AG20443 (cell line): ENCODE data around the gene PSMD8.
"Not testable (repeated sequence)": the region's sequence is repeated elsewhere in the genome, so short reads cannot be mapped to it uniquely, and the experiment has no call there.

Source experiments
- DNase-seq: peaks from one replicate; pipeline ENCODE4 v3.0.0; 2012; ENCODE audit warnings: low spot score, mixed read lengths

PSMD8 gene

DNA sequence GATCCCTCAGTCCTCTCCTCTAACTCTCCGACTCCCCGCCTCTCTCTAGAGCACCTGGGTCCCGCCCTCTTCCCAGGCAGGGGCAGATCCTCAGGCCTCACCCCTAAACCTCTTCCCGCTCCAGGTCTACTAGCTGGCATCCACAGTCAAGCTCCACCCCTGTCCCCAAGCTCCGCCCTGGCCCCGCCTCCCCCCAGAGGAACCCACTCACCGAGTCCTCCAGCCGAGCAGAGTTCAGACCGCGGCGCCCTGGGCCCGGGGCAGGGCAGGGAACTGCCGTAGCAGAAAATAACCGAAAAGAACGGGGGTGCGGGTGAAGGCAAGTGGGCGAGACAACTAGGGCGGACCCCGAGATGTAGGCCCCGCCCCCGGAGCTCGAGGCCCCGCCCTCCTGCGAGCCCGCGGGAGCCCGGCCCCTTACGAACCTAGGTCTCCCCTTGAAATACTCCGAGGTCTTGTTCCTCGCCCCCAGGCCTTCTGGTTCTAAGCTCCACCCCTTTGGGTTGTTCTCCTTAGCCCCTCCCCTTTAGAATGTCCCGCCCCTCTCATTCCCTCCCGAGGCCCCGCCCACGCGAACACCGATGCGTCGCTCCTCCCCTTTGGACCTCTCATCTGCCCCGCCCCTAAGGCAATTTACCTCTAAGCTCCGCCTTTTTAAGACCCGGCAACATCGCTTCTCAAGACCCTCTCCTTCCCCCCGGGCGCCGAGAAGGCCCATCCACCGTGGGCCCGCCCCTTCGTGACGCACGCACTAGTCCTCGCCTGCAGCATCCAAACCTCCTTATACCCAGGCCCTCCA is 13.4 kb downstream of the PSMD8 start, which contains the start of gene GGN:
GGN (minus strand) TSS at position 485 of the 799 bp plus-strand sequence. CDS start 773 bp downstream, outside the sequence.
- DNase-seq = peak; percentile 96

DNA sequence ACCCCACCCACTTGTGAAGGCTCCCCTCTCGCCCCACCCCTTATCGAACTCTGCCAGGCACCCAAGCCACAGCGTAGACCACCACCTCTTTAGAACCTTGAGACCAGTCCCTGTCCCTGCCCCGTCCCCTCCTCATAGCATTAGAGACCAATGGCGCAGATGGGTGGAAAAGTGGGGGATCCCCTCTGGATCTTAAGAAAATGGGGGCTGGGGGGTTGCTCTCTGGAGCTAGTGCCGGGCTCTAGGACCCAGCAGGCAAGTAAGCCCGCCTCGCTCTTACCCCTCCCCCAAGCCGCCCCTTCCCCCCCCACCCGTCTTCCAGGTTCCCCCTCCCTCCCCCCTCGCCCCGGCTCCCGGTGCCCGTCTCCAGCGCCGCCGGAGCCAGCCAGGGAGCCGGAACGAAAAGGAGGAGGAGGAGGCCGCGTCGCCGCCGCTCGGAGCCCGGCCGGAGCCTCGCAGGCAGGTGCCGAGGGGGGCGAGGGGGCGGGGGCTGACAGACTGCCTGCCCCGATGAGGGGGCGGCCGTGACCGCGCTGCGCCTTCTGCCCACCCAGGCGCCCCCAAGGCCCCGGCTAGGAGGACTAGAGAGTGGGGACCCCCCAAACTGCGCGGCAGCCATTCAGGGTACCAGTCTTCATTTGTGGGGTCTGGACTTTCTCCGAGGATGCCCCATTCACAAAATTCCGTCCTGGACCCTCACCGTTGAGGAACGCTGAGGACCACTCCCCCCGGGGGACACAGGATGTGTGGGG is 14.2 kb downstream of the PSMD8 start, which contains the start of gene SPRED3:
SPRED3 (plus strand) TSS at position 349 of the 752 bp plus-strand sequence. CDS start 1,606 bp downstream, outside the sequence.
- DNase-seq = peak; percentile 66

DNA sequence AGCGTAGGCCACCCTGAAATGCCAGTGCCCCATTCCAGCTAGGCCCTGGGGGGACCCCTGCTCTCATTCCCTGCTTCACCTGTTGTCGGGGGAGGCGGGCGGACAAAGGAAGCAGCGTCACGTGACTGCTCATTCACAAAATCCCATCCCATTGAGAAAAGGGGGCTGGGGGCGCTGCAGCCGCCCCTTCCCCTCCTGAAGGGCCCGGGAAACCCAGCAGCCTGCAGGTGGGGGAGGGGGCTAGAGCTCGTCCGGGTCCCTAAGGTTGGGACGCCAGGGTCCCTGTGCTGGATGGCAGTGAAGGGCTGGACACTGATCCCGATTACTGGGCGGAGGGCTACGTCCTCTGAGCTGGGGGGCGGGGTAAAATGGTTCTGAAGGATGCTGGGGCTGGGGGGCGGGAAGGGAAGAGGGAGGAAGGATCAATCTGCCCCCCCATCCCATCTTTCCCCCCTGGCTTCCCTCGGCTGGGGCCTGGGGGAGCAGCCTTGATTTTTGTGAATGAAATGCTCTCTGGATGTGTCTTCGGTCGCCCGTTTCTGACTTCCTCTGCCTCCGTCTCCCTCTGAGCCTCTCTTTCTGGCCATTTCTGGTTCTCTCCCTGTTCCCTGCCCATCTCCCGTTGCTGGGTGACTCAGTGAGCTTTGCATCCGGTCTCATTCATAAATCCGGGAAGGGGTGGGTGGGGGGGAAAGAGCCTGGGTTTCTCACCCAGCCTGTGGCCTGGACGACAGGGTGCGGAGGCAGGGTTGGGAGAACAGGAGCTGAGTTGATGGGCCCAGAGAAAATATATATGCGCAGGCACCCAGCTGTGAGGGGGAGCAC is 14.9 kb downstream of the PSMD8 start:
- peak; percentile 79 for DNase-seq

DNA sequence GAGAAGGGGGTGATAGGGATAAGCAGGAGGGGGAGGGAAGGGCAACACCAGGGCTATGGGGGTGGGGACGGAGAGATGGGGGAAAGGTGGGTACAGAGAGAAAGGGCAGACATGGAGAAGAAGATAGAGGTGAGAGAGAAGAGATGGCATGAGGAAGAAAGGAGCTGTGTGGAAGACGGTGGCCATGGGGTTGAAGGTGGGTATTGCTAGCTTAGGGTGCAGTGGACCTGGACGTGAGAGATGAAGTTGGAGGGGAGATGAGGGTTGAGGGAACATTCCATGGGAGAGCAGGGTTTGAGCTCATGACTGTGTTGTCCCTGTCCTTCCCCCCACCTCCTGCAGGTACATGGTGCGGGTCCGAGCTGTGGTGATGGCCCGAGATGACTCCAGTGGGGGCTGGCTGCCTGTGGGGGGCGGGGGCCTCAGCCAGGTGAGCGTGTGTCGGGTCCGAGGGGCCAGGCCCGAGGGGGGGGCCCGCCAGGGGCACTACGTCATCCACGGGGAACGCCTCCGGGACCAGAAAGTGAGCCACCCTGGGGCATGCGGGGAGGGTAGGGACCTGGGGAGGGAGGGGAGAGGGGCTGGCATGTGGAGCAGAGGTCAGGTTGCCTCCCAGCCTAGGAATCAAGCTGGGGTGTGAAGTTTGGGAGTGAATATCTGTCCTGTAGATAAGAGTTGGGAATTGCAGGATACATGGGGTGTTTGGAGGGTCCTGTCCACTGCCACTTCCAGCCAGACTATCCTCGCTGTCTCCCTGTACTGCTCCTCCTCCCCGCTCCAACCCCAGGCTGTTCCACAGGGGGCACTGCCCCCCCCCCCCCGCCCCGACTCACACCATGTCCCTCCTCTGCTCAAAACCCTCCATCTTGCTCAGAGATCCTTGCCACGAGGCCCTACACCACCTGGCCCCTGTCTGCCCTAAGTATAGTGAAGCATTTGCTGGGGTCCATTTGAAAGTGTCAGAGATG is 15.9 kb downstream of the PSMD8 start:
- DNase-seq = no peak

DNA sequence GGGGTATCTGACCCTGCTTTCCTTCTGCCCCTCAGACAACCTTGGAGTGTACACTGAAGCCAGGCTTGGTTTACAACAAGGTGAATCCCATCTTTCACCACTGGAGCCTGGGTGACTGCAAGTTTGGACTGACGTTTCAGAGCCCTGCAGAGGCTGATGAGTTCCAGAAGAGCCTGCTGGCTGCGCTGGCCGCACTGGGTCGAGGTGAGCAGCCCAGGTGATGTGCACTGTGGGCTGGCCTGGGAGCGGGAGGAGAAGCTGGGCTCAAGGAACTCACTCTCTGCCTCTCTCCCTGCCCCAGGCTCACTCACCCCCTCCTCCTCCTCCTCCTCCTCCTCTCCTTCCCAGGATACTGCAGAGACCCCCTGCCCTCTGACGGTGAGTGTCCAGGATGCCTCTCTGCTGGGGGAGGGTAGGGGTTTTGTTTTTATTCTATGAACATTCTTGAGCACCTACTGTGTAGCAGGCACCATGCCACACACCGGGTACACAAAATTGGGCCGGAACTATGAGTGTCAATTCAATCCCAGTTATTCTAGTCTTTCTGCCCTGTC is 17.6 kb downstream of the PSMD8 start:
- DNase-seq = no peak

DNA sequence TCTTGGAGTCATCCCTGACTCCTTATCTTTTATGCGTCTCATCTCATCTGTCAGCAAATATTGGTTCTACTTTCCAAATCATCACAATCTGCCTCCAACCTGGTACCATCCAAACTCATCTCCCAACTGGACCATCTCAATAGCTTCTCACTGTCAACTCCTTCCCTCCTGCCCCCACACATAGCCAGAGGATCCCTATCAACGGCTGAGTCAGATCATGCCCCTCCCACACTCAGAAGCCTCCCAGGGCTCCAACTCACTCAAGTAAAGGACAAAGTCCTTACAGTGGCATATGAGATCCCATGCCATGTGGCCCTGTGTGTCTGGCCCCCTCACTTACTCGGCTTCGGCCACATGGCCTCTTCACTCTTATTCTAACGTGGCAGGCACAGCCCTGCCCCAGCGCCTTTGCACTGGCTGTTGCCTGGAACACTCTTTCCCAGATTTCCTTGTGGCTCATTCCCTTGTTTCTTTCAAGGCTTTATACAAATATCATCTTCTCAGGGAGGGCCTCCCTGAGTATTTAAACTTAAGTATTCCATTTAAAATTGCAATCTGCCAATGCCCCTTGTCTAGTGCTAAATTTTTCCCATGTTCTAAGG is 18.4 kb downstream of the PSMD8 start:
- peak; percentile 76 for DNase-seq

DNA sequence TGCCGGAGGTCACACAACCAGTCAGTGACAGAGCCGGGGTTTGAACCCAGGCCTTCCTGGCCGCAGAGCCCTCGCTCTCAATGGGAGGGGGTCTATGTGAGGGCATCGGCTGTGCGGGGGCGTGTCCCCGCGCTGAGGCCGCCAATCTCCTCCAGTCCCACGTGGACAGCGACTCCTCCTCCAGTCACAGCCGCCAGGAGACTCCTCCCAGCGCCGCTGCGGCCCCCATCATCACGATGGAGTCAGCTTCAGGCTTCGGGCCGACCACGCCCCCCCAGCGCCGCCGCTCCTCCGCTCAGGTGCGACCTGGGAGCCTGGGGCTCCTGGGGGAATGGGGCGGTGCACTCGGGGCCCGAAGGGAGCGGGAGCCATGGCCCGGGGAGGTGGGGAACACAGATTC is 20.1 kb downstream of the PSMD8 start:
- peak; percentile 40 for DNase-seq

DNA sequence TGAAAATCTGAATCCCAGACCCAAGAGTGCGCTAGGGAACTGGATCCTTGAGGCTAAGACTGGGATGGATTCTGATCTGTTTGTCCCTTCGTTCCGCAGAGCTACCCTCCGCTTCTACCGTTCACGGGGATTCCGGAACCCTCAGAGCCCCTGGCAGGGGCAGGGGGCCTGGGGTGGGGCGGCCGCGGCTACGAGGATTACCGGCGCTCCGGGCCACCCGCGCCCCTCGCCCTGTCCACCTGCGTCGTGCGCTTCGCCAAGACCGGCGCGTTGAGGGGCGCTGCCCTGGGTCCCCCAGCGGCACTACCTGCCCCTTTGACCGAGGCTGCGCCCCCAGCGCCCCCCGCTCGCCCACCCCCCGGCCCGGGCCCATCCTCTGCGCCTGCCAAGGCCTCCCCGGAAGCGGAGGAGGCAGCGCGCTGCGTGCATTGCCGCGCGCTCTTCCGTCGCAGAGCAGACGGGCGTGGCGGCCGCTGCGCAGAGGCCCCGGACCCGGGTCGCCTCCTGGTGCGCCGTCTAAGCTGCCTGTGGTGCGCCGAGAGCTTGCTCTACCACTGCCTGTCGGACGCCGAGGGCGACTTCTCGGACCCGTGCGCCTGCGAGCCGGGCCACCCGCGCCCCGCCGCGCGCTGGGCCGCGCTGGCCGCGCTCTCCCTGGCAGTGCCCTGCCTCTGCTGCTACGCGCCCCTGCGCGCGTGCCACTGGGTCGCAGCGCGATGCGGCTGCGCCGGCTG is 21.2 kb downstream of the PSMD8 start:
- DNase-seq = no peak

DNA sequence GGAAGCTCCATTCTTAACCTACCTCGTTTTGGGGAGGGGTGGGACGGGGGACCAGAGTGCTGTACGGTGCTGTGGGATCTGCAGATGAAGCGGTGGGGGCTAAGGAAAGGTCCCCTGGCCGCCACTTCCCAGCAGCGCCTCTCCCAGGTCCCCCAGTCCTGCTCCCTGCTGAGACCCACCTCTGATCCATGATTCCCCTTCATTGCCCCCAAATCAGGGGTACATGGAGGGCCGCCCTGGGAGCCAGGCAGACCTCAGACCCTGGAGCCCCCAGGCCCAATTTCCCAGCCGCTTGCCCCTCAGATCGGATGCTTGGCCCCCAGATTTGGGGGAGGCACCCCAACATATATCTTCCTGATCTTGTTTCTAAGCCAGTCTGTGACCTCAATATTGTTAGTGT is 24.7 kb downstream of the PSMD8 start:
- no peak for DNase-seq

DNA sequence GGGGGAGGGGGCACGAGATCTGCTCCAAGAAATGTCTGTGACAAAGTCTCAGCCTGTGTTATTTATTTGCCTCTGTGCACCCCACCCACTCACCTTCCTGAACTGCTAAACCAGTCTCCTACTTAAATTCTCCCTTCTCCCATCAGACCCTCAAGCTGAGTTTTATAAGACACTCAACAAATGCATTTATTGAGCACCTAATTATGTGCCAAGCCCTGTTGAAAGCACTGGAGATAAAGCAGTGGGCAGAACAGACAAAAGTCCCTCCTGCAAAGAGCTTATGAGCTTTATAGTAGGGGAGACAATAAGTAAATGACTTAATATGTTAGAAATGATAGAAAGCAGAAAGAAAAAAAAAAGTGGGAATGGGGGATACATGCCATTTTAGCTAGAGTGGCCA is 25.2 kb downstream of the PSMD8 start:
- DNase-seq = no peak

DNA sequence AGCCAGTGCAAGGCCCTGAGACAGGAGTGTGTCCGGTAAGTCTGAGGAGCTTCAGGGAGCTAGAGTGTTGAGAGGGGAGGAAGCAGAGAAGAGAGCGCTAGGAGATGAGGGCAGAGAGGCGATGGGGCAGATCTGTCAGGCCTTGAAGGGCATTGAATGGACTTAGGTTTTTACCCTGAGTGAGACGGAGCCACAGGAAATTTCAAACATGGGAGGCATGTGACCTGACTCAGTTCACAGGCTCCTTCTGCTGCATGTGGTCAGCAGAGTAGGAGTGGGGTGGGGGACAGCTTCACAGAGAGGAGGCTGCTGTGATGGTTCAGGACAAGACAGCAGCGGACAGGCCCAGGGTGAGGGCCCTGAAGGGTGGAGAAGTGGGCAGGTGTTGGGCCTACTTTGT is 26.0 kb downstream of the PSMD8 start:
- DNase-seq = no peak

DNA sequence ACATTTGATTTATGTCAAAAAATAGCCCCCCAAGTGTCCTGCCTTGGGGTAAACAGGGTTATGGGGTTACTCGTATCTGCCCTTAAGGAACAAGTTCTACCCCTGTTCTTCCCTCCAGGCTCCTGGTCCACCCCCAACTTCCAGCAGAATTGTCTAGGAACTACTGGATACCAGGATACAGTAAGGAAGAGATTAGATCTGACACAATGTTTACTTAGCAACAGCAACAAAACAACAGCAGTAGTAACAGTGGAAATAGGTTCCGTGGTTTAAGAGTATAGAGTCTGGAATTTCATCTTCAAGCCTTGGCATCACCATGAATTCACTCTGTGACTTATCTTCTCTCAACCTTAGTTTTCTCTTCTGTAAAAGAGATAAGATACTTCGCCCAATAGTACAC is 26.8 kb downstream of the PSMD8 start:
- DNase-seq = no peak

DNA sequence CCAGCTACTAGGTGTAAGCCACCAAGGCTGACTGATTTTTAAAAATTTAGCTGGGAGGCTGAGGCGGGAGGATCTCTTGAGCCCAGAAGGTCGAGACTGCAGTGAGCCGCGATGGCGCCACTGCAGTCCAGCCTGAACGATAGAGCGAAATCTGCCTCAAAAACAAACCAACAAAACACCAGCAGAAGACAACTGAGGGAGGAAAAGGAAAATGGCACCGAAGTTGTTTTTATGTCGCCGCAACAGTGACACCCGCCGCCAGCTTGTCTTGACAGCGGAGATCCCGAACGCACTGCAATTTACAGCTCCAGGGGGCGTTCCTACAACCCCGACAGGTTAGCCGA is 28.2 kb downstream of the PSMD8 start:
- no peak for DNase-seq

DNA sequence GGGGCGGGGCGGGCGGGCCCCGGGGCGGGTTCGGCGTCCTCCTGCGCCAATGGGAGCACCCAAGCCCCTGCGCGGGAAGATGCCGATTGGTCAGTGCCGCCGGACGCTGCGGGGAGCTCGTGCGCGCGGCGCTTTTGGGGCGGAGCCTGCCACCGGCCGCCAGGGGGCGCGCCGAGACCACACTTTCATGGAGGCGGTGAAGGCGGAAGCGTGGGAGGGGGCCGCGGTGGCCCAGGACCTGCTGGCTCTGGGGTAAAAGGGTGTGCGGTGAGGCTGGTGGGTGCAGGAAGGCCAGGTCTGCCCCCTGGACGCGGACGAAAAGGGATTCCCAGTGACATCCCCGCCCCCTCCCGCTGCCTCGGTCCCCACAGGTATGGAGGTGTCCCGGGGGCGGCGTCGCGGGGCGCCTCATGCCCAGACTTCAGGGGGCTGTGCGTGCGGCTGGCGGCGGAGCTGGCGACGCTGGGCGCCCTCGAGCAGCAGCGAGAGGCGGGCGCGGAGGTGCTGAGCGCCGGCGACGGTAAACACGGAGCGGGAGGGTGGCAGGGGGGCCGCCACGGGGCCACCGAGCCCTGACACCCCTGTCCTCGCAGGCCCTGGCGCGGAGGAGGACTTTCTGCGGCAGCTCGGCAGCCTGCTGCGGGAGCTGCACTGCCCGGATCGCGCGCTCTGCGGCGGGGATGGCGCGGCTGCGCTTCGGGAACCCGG is 28.8 kb downstream of the PSMD8 start, which contains the start of gene FAM98C:
FAM98C (plus strand) TSS at position 127 of the 708 bp plus-strand sequence; CDS start at position 188, 61 bp downstream.
- DNase-seq = peak; percentile 100

DNA sequence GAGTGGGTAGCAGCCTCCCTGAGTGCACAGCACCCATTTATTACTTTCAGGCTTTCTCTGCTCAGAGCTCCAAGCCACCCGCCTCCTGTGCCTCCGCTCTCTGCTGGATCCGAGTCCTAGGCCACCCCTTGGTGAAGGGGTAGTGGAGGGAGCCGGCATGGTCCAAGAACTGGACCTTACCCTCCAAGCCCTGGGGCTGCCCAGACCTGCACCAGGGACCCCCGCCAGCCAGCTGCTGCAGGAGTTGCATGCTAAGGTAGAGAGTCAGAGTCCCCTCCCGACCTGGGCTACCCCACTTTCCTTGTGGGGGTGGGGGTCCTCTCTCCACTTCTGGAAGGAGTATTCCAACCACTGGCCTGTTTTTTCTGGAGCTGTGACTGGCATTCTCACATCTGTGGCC is 30.5 kb downstream of the PSMD8 start:
- no peak for DNase-seq

DNA sequence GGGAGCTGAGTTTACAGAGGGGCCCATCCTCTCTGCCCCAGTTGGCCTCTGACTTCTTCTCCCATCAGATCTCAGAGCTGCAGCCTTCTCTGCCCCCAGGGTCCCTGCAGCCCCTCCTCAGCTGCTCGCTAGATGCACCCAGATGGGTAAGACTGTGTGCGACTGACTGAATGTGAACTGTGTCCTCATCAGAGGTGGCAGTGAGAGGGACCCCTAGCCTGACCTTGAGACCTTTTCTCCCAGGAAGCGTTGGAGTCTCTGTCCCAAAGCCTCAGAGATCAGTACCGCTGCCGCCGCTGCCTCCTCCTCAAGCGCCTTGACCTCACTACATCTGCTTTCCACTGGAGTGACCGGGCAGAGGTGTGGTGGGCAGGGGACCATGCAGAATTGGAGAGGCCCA is 30.9 kb downstream of the PSMD8 start:
- no peak for DNase-seq

DNA sequence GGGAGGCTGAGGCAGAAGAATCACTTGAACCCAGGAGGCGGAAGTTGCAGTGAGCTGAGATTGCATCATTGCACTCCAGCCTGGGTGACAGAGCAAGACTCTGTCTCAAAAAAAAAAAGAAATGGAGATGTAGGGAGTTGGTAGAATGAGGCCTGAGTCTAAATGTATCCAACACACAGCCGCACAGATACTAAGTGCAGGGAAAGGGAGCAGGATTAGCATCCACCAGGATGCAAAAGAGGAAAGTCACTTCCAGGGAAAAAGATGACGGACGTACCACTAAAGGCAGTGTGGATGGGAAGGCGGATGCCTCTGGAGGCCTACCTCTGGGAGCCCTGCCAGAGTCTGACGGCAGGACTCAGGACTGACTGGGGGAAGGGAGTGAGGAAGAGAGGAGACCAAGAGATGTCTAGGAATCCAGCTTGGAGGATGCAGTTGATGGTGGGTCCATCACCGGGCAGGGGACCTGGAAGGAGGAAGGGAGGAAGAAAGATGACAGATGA is 35.3 kb downstream of the PSMD8 start:
- peak; percentile 52 for DNase-seq

DNA sequence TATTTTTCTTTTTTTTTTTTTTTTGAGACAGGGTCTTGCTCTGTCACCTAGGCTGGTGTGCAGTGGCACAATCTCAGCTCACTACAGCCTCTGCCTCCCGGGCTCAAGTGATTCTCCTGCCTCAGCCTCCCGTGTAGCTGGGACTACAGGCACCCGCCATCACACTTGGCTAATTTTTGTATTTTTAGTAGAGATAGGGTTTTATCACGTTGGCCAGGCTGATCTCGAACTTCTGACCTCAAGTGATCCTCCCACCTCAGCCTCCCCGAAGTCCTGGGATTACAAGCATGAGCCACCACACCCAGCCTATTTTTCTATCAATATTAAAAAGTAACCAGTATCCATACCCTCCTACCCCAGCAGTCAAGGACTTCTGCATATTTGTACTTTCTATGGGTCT is 36.0 kb downstream of the PSMD8 start:
- not testable (repeated sequence) for DNase-seq
